ENCODE data around the gene ADCY4.
"Not testable (repeated sequence)": the region's sequence is repeated elsewhere in the genome, so short reads cannot be mapped to it uniquely, and the experiment has no call there.

The ADCY4 gene

DNA sequence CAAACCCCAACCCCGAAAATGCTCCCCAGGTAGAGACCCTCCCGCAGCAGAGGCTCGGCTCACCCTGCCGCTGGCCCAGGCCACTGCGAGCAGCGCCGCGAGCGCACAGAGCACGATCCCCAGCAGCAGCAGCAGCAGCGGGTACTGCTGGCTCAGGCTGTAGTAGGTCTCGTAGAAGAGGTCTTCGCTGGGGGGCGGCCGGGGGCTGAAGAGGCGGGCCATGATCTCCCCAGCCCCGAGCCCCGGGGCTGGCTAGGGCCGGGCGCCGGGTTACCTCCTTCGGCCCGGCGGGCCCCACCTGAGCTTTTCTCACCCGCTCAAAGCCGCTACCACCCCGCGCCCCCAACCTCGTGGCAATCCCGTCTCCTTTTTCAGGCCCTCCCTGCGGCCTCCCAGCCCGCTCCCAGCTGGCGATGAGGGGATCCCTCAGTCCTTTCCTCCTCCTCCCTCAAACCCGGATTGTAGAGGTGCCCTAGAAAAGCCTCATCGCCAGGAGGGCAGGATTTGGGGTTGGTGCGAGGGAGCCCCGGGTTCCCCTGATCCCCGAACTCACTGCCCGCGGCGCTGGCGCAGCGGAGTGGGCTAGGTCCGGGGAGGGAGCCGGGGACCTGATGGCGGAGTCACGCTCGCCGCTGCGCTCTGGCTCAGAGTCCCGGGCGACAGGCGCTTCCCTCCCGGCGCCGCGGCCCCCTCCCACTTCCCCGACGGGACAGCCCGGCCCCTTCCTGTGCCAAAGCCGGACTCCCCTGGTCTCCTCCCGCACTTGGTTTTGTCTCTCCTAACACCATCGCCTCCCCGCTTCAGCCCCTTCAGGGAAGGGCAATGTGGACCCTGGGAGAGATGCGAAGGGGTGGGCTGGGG is at the start of gene ADCY4:
Gene ADCY4 (minus strand): TSS at position 641 of the 861 bp plus-strand sequence. CDS start 419 bp downstream, at position 222.
- peak; percentile 30 for DNase-seq

GRCh38 chr14:24384169-24384568 is 49.3 kb upstream of the ADCY4 start:
- DNase-seq, result no peak

GRCh38 chr14:24382064-24382371 is 47.1 kb upstream of the ADCY4 start:
- DNase-seq, result no peak

DNA sequence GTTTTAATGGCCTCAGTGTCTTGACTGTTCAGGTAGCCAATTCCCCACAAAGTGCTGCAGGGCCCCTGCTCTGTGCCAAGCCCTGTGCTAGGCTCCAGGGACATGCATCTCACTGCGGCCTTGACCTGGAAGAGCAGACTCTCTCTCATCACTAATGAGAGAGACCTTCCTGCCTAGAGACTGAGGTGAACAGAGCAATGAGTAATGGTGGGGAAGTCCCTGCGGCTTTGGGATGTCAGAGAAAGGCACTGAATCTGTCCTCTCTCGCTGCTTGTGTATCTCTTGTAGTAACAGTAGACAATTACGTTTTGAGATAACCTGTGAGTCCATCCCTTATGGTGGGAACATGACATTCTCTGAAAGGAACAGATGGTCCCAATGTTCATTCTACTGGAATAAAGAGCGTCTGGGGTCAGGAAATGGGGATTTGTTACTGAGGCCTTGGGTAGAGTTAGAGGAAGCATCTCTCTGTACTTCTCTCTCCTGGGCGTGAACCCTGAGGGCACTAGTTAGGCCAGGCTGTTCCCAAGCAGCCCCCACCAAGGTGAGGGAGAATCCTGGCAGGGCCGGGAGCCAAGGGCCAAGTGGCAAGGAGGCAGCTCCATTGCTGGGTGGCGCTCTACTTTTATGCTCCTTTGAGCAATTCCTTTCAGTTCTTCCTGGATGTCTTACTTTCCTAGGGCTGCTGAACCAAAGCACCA is 46.6 kb upstream of the ADCY4 start:
- DNase-seq, result no peak

- DNase-seq, result no peak
These were observed 45.2 kb upstream of the ADCY4 start for GRCh38 chr14:24379907-24380730.

DNA sequence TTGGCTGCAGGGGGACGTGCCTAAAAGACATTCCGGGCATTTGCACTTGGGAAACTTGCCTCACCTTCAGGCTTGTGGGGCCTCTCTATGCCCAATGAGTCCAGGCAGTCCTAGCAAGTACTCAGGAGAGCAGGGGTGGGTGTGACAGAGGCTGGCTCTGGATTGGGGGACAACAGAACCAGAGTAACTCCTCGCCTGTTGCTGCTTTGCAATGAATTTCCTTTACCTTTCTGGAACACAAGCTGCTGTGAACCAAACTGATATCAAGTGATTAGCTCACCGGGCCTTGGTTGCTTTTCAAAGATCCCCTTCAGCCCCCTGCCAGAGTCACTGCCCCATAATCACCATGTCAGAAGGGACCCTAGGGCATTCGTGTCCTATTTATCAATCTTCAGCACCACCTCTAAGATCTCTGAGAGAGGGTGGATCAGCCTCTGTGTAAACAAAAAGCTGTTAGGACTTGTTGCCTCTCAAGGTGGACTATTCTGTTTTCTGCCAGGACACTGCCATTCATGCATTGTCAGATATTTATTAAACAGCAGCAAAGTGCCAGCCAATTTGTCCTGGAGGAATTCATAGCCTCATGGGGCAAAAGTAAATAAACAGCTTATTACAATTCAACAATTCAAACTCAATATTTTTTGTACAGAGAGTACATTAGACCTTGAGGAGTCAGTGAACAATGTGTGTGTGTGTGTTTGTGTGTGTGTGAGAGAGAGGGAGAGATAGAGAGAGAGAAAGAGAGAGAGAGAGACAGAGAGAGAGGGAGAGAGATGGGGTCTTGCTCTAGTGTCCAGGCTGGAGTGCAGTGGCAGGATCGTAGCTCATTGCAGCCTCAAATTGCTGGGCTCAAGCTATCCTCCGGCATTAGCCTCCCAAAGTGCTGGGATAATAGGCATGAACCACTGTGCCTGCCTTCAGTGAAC is 44.4 kb upstream of the ADCY4 start:
- DNase-seq, result no peak

DNA sequence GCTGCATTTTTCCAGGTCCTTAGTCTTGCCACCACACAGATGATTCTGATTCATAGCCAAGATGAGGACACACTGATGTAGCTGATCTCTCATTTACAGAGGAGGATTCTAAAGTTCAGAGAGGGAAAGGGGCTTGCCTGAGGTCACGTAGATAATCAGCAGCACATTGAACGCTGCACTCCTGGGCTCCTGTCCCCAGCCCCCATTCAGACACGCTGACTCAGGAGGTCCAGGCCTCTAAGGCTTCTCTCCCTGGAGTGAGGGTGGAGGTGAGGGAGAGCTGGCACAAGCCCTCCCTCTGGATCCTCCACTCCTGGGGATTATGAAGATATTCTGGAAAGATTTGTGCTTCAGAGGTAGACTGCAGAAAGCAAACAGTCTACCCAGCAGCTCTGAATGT is 43.5 kb upstream of the ADCY4 start:
- DNase-seq, result no peak

GRCh38 chr14:24377657-24378056 is 42.8 kb upstream of the ADCY4 start:
- no peak for DNase-seq

- no peak for DNase-seq
These were observed 42.3 kb upstream of the ADCY4 start for GRCh38 chr14:24377126-24377525.

- no peak for DNase-seq
These were observed 41.7 kb upstream of the ADCY4 start for GRCh38 chr14:24376448-24377070.

GRCh38 chr14:24372701-24373416 is 38.0 kb upstream of the ADCY4 start:
- no peak for DNase-seq

GRCh38 chr14:24371605-24372004 is 36.7 kb upstream of the ADCY4 start:
- not testable (repeated sequence) for DNase-seq

- no peak for DNase-seq
These were observed 35.9 kb upstream of the ADCY4 start for GRCh38 chr14:24370748-24371147.

DNA sequence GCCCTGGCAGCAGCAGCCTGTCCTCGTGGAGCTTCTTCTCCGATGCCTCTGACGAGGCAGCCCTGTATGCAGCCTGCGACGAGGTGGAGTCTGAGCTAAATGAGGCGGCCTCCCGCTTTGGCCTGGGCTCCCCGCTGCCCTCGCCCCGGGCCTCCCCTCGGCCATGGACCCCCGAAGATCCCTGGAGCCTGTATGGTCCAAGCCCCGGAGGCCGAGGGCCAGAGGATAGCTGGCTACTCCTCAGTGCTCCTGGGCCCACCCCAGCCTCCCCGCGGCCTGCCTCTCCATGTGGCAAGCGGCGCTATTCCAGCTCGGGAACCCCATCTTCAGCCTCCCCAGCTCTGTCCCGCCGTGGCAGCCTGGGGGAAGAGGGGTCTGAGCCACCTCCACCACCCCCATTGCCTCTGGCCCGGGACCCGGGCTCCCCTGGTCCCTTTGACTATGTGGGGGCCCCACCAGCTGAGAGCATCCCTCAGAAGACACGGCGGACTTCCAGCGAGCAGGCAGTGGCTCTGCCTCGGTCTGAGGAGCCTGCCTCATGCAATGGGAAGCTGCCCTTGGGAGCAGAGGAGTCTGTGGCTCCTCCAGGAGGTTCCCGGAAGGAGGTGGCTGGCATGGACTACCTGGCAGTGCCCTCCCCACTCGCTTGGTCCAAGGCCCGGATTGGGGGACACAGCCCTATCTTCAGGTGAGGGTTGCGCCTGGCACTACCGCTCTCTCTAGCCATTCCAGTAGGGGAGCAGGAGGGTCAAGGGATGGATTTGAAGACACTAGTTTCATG is 35.2 kb upstream of the ADCY4 start:
- no peak for DNase-seq

DNA sequence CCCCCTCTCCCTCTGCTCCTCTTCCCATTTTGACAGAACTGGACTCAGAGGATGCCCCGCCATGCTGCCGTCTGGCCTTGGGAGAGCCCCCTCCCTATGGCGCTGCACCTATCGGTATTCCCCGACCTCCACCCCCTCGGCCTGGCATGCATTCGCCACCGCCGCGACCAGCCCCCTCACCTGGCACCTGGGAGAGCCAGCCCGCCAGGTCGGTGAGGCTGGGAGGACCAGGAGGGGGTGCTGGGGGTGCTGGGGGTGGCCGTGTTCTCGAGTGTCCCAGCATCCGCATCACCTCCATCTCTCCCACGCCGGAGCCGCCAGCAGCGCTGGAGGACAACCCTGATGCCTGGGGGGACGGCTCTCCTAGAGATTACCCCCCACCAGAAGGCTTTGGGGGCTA is 34.6 kb upstream of the ADCY4 start:
- no peak for DNase-seq

DNA sequence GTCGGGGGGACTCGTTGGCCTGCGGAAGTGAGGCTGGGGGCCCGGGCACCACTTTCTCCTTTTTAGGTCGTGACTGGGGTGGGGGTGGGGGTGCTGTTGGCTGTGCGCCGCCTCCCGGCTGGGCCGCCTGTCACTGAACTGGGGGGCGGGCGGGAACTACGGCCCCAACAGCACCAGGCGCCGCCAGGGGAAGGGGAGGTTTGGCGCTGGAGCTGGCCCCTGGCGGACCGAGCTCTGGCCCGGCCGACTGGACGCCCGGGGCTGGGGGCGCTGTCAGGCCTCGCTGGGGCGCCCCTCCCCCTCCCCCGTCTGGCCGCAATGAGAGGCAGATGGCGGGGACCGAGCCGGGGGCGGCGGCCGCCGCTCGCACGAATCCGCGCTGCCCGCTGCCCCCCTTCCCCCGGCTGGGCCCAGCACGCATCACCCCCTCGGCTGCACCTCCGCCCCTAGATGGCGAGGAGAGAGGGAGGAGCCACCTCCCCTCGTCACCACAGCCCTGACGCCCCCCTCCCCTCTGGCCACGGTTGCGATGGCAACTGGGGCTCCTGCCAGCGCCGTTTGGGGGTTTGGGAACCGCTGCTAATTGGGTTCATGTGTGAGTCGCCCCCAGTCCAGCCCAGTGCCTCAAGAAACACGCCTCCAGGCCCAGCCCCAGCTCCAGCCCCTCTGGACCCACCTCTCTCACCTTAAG is 33.8 kb upstream of the ADCY4 start:
- DNase-seq, result peak; percentile 27

- no peak for DNase-seq
These were observed 33.3 kb upstream of the ADCY4 start for GRCh38 chr14:24368212-24368561.

GRCh38 chr14:24367514-24368211 is 32.8 kb upstream of the ADCY4 start, which contains the start of gene NFATC4:
Gene NFATC4 (plus strand): TSS chr14:24368184. CDS start chr14:24368341, 157 bp downstream.
- DNase-seq, result no peak
